GF-D8 (cell line): Measurements from ENCODE around the gene TCHP.
"Not testable (repeated sequence)": the region's sequence is repeated elsewhere in the genome, so short reads cannot be mapped to it uniquely, and the experiment has no call there.

ENCODE experiments used
- DNase-seq: peaks from one replicate; lab custom pipeline; 2025; lab: John Stamatoyannopoulos, UW

The TCHP gene

GRCh38 chr12:109910254-109910968, 10.3 kb downstream of the TCHP start:
- no peak for DNase-seq

GRCh38 chr12:109910969-109911348, 10.9 kb downstream of the TCHP start:
- no peak for DNase-seq

GRCh38 chr12:109912855-109913321, 12.8 kb downstream of the TCHP start:
- DNase-seq = no peak

- no peak for DNase-seq
Measured at GRCh38 chr12:109914461-109914860, 14.4 kb downstream of the TCHP start.

GRCh38 chr12:109915171-109916040, 15.3 kb downstream of the TCHP start:
- DNase-seq = no peak

- no peak for DNase-seq
Measured at GRCh38 chr12:109916045-109916444, 16.0 kb downstream of the TCHP start.

GRCh38 chr12:109919456-109919855, 19.4 kb downstream of the TCHP start:
- no peak for DNase-seq

- no peak for DNase-seq
Measured at GRCh38 chr12:109920261-109920780, 20.2 kb downstream of the TCHP start.

GRCh38 chr12:109921982-109922381, 21.9 kb downstream of the TCHP start:
- DNase-seq = no peak

- DNase-seq = no peak
Measured at GRCh38 chr12:109923038-109923437, 23.0 kb downstream of the TCHP start.

- no peak for DNase-seq
Measured at GRCh38 chr12:109923481-109924245, 23.6 kb downstream of the TCHP start.

- no peak for DNase-seq
Measured at GRCh38 chr12:109925185-109925840, 25.2 kb downstream of the TCHP start.

GRCh38 chr12:109926016-109926415, 25.9 kb downstream of the TCHP start:
- DNase-seq = no peak

- no peak for DNase-seq
Measured at GRCh38 chr12:109926488-109927210, 26.6 kb downstream of the TCHP start.

GRCh38 chr12:109927622-109928021, 27.5 kb downstream of the TCHP start:
- DNase-seq = no peak

GRCh38 chr12:109928058-109928656, 28.1 kb downstream of the TCHP start:
- no peak for DNase-seq

GRCh38 chr12:109929326-109929725, 29.3 kb downstream of the TCHP start:
- not testable (repeated sequence) for DNase-seq

- no peak for DNase-seq
Measured at GRCh38 chr12:109930028-109930800, 30.1 kb downstream of the TCHP start.

- no peak for DNase-seq
Measured at GRCh38 chr12:109931143-109931542, 31.1 kb downstream of the TCHP start.
